GM18507 (cell line): ENCODE results near the gene OR10A5.
A peak's percentile ranks its signal among the peaks of the same experiment; 100 is the strongest.
"Not testable (repeated sequence)": the region's sequence is repeated elsewhere in the genome, so short reads cannot be mapped to it uniquely, and the experiment has no call there.

Experiments used
- DNase-seq: peaks from one replicate; pipeline ENCODE4 v3.0.0; 2011; ENCODE audit warnings: low read depth; ENCODE audit not compliant: insufficient read length; ENCODE audit errors: extremely low spot score
- FAIRE-seq: peaks from 2 replicates; lab custom pipeline; 2011; peaks lifted over from hg19 to GRCh38; lab: Jason Lieb, UNC

Gene OR10A5

DNA sequence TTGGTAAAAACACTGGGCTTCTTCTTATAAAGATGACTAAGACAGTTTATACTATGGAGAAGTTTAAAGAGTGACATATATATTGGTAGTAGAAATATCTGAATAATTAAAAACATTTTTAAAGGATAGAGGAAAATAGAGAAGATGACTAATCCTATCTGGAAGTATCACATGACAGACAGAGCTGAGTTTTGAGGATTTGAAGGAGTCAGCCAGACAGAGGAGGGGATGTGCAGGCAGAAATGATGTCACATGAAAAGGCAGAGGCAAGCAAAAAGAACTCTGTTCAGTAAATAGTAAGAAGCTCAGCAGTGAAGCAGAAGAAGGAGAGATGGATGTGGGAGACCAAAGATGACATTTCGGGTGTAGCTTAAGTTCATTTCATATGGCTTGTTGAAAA is 19.0 kb downstream of the OR10A5 start:
- FAIRE-seq, result no peak
- no peak for DNase-seq

DNA sequence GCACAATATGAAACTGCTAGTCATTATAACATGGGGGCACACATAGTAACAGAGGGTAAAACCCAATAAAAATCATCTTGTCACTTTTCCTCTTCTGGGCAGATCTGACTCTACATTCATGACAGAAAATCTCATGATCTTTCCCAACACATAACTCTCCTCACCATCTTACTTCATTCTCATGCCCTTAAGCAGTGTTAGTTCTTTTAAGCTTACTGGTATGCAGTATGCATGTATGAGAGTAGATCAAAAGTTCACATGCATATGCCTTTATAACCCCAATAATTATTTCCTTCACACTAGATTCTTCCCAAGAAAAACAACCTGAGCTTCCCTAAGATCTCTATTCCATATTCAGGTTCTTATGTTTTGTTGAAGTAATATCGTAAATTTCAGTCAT is 25.8 kb downstream of the OR10A5 start:
- FAIRE-seq (no peak), DNase-seq (no peak)

DNA sequence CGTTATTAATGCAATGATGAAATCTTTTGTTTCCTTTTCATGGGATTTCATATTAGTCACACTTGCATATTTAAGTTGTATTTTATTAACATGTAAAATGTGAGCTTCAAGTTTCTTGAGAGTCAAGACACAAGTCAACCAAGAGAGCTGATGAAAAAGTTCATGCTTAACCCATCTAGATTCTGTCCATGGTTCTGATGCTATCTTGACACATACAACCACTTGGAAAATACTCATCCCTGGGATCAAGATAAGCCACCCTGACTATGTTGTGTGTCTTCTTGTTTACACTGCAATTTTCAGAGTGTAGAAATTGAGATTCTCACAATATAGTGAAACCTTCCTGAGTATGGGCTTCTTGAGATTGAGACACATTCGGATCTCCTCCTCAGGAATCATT is 30.3 kb downstream of the OR10A5 start:
- DNase-seq (no peak), FAIRE-seq (no peak)

DNA sequence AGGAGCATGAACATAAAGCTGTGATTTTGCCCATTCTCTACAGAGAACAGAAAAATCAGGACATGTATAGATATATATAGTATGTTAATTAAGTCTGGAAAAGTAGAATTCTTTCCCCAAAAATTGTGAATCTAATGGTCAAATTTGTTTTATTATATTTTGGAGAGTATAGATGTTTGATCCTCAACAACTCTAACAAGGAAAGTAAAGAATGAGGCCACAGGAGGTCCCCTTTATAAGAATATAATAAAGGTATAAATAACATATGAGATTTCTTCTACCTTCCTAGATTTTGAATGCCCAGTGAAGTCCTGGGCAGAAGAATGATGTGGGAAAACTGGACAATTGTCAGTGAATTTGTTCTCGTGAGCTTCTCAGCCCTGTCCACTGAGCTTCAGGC is 30.8 kb downstream of the OR10A5 start, which contains the start of gene OR10A4:
OR10A4 (plus strand) TSS at position 301 of the 400 bp plus-strand sequence; CDS start at position 324, 23 bp downstream.
- DNase-seq, result no peak
- no peak for FAIRE-seq

DNA sequence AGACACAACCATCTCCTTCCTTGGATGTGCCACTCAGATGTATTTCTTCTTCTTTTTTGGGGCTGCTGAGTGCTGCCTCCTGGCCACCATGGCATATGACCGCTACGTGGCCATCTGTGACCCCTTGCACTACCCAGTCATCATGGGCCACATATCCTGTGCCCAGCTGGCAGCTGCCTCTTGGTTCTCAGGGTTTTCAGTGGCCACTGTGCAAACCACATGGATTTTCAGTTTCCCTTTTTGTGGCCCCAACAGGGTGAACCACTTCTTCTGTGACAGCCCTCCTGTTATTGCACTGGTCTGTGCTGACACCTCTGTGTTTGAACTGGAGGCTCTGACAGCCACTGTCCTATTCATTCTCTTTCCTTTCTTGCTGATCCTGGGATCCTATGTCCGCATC is 31.4 kb downstream of the OR10A5 start:
- FAIRE-seq (no peak), DNase-seq (no peak)

DNA sequence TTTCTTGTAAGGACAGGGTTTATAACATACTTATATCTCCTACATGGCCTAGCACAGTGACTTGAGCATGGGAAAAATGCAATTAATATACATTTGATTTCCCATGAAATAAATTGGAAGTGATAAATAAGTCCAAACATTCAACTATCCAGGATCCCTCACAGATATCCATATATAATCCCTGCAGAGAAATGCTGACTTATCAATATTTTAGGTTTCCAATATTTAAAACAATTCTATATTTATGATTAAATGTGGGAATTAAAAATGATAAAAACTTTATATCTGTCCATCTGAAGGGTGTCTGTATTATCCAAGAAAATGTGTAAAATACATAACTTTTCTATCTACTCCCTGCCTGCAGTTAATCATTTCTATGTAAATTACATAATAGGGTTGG is 37.3 kb downstream of the OR10A5 start:
- no peak for DNase-seq
- no peak for FAIRE-seq

DNA sequence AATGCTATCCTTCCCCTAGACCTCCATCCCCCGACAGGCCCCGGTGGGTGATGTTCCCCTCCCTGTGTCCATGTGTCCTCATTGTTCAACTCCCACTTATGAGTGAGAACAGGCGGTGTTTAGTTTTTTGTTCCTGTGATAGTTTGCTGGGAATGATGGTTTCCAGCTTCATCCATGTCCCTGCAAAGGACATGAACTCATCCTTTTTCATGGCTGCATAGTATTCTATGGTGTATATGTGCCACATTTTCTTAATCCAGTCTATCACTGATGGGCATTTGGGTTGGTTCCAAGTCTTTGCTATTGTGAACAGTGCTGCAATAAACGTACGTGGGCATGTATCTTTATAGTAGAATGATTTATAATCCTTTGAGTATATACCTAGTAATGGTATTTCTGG is 42.2 kb downstream of the OR10A5 start:
- FAIRE-seq, DNase-seq: not testable (repeated sequence)

DNA sequence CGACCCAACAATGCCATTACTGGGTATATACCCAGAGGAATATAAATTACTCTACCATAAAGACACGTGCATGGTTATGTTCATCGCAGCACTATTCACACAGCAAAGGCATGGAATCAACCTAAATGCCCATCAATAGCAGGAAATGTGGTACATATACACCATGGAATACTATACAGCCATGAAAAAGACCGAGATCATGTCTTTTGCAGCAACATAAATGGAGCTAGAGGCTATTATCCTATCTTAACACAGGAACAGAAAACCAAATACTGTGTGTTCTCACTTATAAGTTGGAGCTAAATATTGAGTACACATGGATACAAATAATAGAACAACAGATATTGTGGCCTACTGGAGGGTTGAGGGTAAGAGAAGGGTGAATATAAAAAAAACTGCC is 43.3 kb downstream of the OR10A5 start:
- DNase-seq, result no peak
- no peak for FAIRE-seq

DNA sequence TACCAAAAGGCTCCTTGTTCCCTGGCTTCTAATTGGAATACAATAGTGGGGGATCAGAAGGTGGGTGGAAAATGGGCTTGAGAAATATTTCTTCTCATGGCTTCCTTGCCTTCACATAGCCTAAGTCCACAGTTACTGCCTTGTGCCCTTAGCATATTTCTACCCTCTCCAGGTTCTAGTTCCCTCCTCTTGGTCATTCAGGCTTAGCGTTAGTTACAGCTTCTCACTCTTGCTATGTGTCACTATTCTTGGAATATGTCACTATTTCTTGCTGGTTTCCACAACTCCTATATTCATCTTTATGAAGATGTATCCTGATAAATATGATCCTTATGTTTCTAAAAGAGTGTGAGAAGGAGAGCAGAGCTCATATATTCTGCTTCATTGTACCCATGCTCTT is 44.4 kb downstream of the OR10A5 start:
- DNase-seq (no peak), FAIRE-seq (no peak)

DNA sequence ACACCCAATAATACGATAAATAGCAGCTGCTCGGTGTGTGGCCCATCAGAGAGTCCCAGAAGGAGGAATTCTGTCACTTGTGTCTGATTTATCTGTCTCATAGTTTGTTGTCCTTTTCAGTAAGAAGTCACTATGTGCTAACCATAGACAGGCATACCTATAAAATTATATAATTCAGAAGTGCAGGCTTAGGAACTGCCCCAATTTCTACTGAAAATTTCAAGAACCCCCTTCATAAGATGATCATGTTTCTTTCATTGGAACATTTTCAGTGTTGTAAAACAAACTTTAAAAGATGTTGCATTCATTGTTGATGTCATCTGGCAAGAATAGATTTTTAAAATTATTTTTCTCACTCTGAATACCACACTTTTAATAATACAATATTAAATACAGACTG is 46.9 kb downstream of the OR10A5 start, which contains the start of gene OR2D2:
OR2D2 (minus strand) TSS at position 101 of the 400 bp plus-strand sequence; CDS start at position 101, 0 bp downstream.
- no peak for DNase-seq
- no peak for FAIRE-seq

DNA sequence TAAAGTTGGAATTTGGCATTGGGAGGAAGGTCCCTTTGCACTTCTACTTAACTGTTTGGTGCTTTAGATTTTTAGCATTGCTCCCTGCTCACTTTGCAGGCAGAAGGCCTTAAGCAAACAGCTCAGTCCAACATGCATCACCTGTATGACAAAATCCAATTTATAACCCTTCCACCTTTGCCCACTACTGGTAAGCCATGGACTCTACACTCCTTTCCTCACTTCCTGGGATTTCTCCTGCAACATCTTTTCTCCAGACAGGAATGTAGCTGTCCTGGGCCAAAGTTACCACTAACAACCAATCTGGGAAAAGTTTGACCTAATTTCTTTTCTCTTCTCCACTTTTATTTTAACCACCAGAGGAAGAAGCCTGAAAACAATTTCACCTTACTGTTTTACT is 48.6 kb downstream of the OR10A5 start:
- FAIRE-seq (no peak), DNase-seq (no peak)

DNA sequence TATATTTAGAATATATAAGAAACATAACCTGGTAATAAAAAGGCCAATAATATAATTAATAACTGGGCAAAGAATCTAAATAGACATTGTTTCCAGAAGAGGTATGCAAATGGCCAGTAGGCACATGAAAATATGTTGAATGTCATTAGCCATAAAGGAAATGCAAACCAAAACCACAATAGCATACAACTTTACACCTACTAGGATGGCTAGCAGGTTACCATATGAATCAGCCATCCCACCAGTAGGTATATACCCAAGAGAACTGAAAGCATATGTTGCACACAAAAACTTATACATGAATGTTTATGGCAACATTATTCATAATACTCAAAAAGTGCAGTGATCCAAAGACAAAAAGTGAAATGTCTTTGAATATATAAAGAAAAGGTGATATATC is 49.5 kb downstream of the OR10A5 start:
- FAIRE-seq (peak; percentile 73), DNase-seq (no peak)
